H1 (cell line): ENCODE results near the gene OMP.

Experiments
- CTCF ChIP-seq, 3 experiments: IDR thresholded peaks; 1 replicate in 2 of 3; 2 replicates in 1 of 3; pipeline versions ENCODE4 v1.5.1 to v1.6.1; 2011; ENCODE audit warnings: low read length in 3 of 3, mild to moderate bottlenecking in 3 of 3, inconsistent platforms in 2 of 3, low read depth in 1 of 3, moderate library complexity in 1 of 3; ENCODE audit not compliant: insufficient read depth in 1 of 3; ENCODE audit errors: control extremely low read depth in 1 of 3
- EGR1 ChIP-seq: IDR thresholded peaks from 2 replicates; pipeline ENCODE4 v1.6.1; 2011; ENCODE audit warnings: low read depth, low read length, borderline replicate concordance
- EZH2 ChIP-seq: fragments of 200-600 bp; sonication (generic); IDR thresholded peaks from 2 replicates; pipeline ENCODE4 v1.7.1; 2012; ENCODE audit warnings: low read depth, mild to moderate bottlenecking, moderate library complexity, low read length, inconsistent platforms; ENCODE audit not compliant: severe bottlenecking
- HDAC6 ChIP-seq: IDR thresholded peaks from one replicate; pipeline ENCODE4 v1.7.1; 2012; ENCODE audit warnings: low read depth, mild to moderate bottlenecking, inconsistent platforms, low read length, moderate library complexity
- MAX ChIP-seq: IDR thresholded peaks from 2 replicates; pipeline ENCODE4 v1.6.1; 2012; ENCODE audit warnings: inconsistent platforms
- NANOG ChIP-seq: IDR thresholded peaks from 2 replicates; pipeline ENCODE4 v1.6.1; 2011; ENCODE audit warnings: low read length, low read depth, mild to moderate bottlenecking, inconsistent platforms; ENCODE audit not compliant: insufficient read depth, poor library complexity, severe bottlenecking
- POLR2A ChIP-seq, 2 experiments: IDR thresholded peaks; 1 replicate in 1 of 2; 2 replicates in 1 of 2; pipeline ENCODE4 v1.6.1; 2011; ENCODE audit warnings: low read depth in 2 of 2, low read length in 2 of 2, mild to moderate bottlenecking in 2 of 2; ENCODE audit errors: control extremely low read depth in 1 of 2
- POLR2AphosphoS5 ChIP-seq: IDR thresholded peaks from 2 replicates; pipeline ENCODE4 v1.6.1; 2011; ENCODE audit warnings: low read depth, low read length
- SIN3A ChIP-seq, 2 experiments: IDR thresholded peaks in 1 of 2; conservative IDR thresholded peaks in 1 of 2; 2 replicates each; pipeline ENCODE4 v1.6.1; 2011 to 2012; ENCODE audit warnings: low read length in 2 of 2, improper control_type of control experiment in 1 of 2, low read depth in 1 of 2, mild to moderate bottlenecking in 1 of 2
- TAF1 ChIP-seq: IDR thresholded peaks from 2 replicates; pipeline ENCODE4 v1.6.1; 2011; ENCODE audit warnings: mild to moderate bottlenecking, low read depth, low read length
- USF2 ChIP-seq: IDR thresholded peaks from 2 replicates; pipeline ENCODE4 v1.6.1; 2011; ENCODE audit warnings: low read length, improper control_type of control experiment

- TF ChIP-seq EGR1: no peak
- TF ChIP-seq CTCF (IDR thresholded peaks at IDR 0.05; ENCODE audit: control extremely low read depth in 1 of 3, insufficient read depth in 1 of 3, low read depth in 1 of 3, low read length in 3 of 3): no peak
- no peak for TF ChIP-seq TAF1
- TF ChIP-seq EZH2: no peak
- TF ChIP-seq HDAC6: no peak
- no peak for TF ChIP-seq MAX
- no peak for TF ChIP-seq POLR2A (IDR thresholded peaks at IDR 0.05; ENCODE audit: control extremely low read depth in 1 of 2, low read depth in 2 of 2, low read length in 2 of 2)
- no peak for TF ChIP-seq POLR2AphosphoS5
- TF ChIP-seq USF2: no peak
- no peak for TF ChIP-seq NANOG
- no peak for TF ChIP-seq SIN3A (conservative IDR thresholded peaks at IDR 0.05 in 1 of 2, IDR thresholded peaks at IDR 0.05 in 1 of 2; ENCODE audit: low read depth in 1 of 2, low read length in 2 of 2)
Observed at GRCh38 chr11:77093056-77093891, 9.4 kb upstream of the OMP start.
